Spleen (tissue), 11 donors: ENCODE data around the gene CDC42BPB. TPM values are rescaled to one million over a fixed set of nuclear protein-coding genes. Genes with fewer than 3 reads are reported as not detected.
A peak's percentile ranks its signal among the peaks of the same experiment; 100 is the strongest.

Source experiments
- DNase-seq: peaks from one replicate; pipeline ENCODE4 v3.0.0-alpha.2; 2020
- H3K27ac ChIP-seq, 8 donors: fragments of 200-600 bp; sonication (generic) in 7 of 8; 1 replicate in 4 of 8; 2 replicates in 4 of 8; pipeline versions ENCODE4 v1.5.0 to v1.8.0; 2016 to 2021; ENCODE audit warnings: inconsistent platforms in 4 of 8, mild to moderate bottlenecking in 4 of 8, moderate library complexity in 1 of 8
- H3K27me3 ChIP-seq, 7 donors: fragments of 200-600 bp; sonication (generic) in 6 of 7; replicated peaks in 1 of 7; 1 replicate in 4 of 7; 2 replicates in 3 of 7; pipeline versions ENCODE4 v1.5.0 to v1.8.0; 2016 to 2021; ENCODE audit warnings: inconsistent platforms in 3 of 7, mild to moderate bottlenecking in 1 of 7
- H3K36me3 ChIP-seq, 6 donors: fragments of 200-600 bp; sonication (generic) in 5 of 6; 1 replicate in 4 of 6; 2 replicates in 2 of 6; pipeline versions ENCODE4 v1.5.0 to v1.8.0; 2016 to 2021; ENCODE audit warnings: inconsistent platforms in 2 of 6
- H3K4me1 ChIP-seq, 6 donors: fragments of 200-600 bp; sonication (generic) in 5 of 6; 1 replicate in 3 of 6; 2 replicates in 3 of 6; pipeline versions ENCODE4 v1.5.0 to v1.8.0; 2016 to 2021; ENCODE audit warnings: inconsistent platforms in 3 of 6
- H3K4me3 ChIP-seq, 8 donors: fragments of 200-600 bp; sonication (generic) in 7 of 8; 1 replicate in 4 of 8; 2 replicates in 4 of 8; pipeline versions ENCODE4 v1.5.0 to v1.8.0; 2016 to 2021; ENCODE audit warnings: inconsistent platforms in 4 of 8, mild to moderate bottlenecking in 4 of 8, moderate library complexity in 2 of 8
- H3K9me3 ChIP-seq, 8 donors: fragments of 200-600 bp; sonication (generic) in 7 of 8; 1 replicate in 4 of 8; 2 replicates in 4 of 8; pipeline versions ENCODE4 v1.5.0 to v1.8.0; 2016 to 2021; ENCODE audit warnings: inconsistent platforms in 4 of 8
- CTCF ChIP-seq, 11 experiments: fragments of 200-600 bp in 7 of 11; fragments of 450-650 bp in 4 of 11; sonication (generic) in 4 of 11; IDR thresholded peaks in 8 of 11; conservative IDR thresholded peaks in 3 of 11; 1 replicate in 7 of 11; 2 replicates in 4 of 11; pipeline versions ENCODE4 v1.4.0 to v1.8.0; 2016 to 2021; ENCODE audit warnings: antibody characterized with exemption in 11 of 11, inconsistent platforms in 4 of 11, mild to moderate bottlenecking in 1 of 11
- POLR2A ChIP-seq, 3 donors: fragments of 450-650 bp; IDR thresholded peaks; one replicate each; pipeline ENCODE4 v1.5.1; 2017; ENCODE audit warnings: antibody characterized with exemption in 3 of 3, mild to moderate bottlenecking in 1 of 3
- POLR2AphosphoS5 ChIP-seq, 3 donors: sonication (generic); formaldehyde crosslinking; IDR thresholded peaks; one replicate each; pipeline ENCODE4 v1.5.1; 2017; ENCODE audit warnings: antibody characterized with exemption in 3 of 3
- WGBS, 5 donors: extraction: QIAGEN DNeasy Blood & Tissue Kit in 3 of 5; methylation state at CpG; one replicate each; pipeline versions ENCODE4 v1.1.5 to v1.1.7; 2013 to 2018; 5-methylcytosine and 5-hydroxymethylcytosine counted together
- intact Hi-C: fragments of 100-400 bp; cut with DNase I; formaldehyde crosslinking; loops from one replicate; pipeline ENCODE4 v1.15.0; 2023; ENCODE audit warnings: low total_unique reads
- polyA plus RNA-seq, 3 donors: library from polyadenylated mRNA; stranded (reverse); fragments of 200-250 nt; gene quantifications; one replicate each; pipeline ENCODE4 v1.2.1, GENCODE V29; 2013
- total RNA-seq, 7 donors: library from RNA; depleted of rRNA in 3 of 7; stranded (reverse); fragments of >200 nt in 3 of 7; fragmentation: NEBNext Ultra II Directional in 4 of 7; extraction: Animal tissue kit (Norgen Biotek cat#: 25700) in 4 of 7; gene quantifications; one replicate each; pipeline versions ENCODE4 v1.1.0 to v1.2.1, GENCODE V29; 2016 to 2021
- donor health status: healthy with polysubstance abuse.
- donor health status: DM: no; HTN: no; CAD: no; lungs with moderate emphysema.
- donor health status: DM: no; HTN: no; CAD: no.
- donor health status: Bipolar disorder and iron deficiency.
- donor health status: healthy.
- donor health status: DM: no; HTN: no; CAD: no.
- donor health status: DM: yes; HTN: yes; CAD: no.

The CDC42BPB gene
- total and polyA plus RNA-seq, 10 donors = 6.4 to 94.5 (median 77.8) TPM

- TF ChIP-seq POLR2A (IDR thresholded peaks at IDR 0.05) (no peak), POLR2AphosphoS5 (IDR thresholded peaks at IDR 0.05) (no peak), CTCF (IDR thresholded peaks at IDR 0.05 in 8 of 11, conservative IDR thresholded peaks at IDR 0.05 in 3 of 11) (no peak)
- Histone ChIP-seq H3K36me3 (peaks cover 0 to 13% (median 0%) of the 10 kb centered on the region in 6 donors), H3K27me3 (no peaks in the 10 kb centered on the region), H3K4me3 (no peak overlapping the region), H3K27ac (no peak overlapping the region), H3K9me3 (no peaks in the 10 kb centered on the region), H3K4me1 (peaks cover 13 to 72% (median 45%) of the 10 kb centered on the region in 6 donors)
- WGBS, 5 donors = 59 to 77% (median 72%) methylated on average over 9 of the region's 9 CpGs
- DNase-seq = peak; percentile 67
- intact Hi-C loops = no loop called here
Observed at GRCh38 chr14:103016071-103016470, 41.3 kb downstream of the CDC42BPB start.

- DNase-seq = no peak
- Histone ChIP-seq H3K36me3 (peaks cover 0 to 17% (median 0%) of the 10 kb centered on the region in 6 donors), H3K4me3 (no peak overlapping the region), H3K27ac (no peak overlapping the region), H3K4me1 (peaks cover 13 to 66% (median 42%) of the 10 kb centered on the region in 6 donors), H3K9me3 (no peaks in the 10 kb centered on the region), H3K27me3 (no peaks in the 10 kb centered on the region)
- 84 to 91% (median 85%) methylated on average over 5 of the region's 5 CpGs for WGBS, 5 donors
- intact Hi-C loops = no loop called here
- TF ChIP-seq POLR2A (IDR thresholded peaks at IDR 0.05) (no peak), CTCF (IDR thresholded peaks at IDR 0.05 in 8 of 11, conservative IDR thresholded peaks at IDR 0.05 in 3 of 11) (no peak), POLR2AphosphoS5 (IDR thresholded peaks at IDR 0.05) (no peak)
Observed at GRCh38 chr14:103015426-103015825, 41.9 kb downstream of the CDC42BPB start.

GRCh38 chr14:103014466-103015228, 42.7 kb downstream of the CDC42BPB start:
- intact Hi-C loops = no loop called here
- peaks cover 0 to 22% (median 0%) of the 10 kb centered on the region in 6 donors for H3K36me3 ChIP-seq
- H3K9me3 ChIP-seq = no peaks in the 10 kb centered on the region
- 18 to 28% (median 22%) methylated on average over 11 of the region's 11 CpGs for WGBS, 5 donors
- no peak for TF ChIP-seq POLR2AphosphoS5 (IDR thresholded peaks at IDR 0.05)
- TF ChIP-seq CTCF (IDR thresholded peaks at IDR 0.05 in 8 of 11, conservative IDR thresholded peaks at IDR 0.05 in 3 of 11) = no peak
- TF ChIP-seq POLR2A (IDR thresholded peaks at IDR 0.05) = no peak
- H3K4me3 ChIP-seq = no peak overlapping the region
- no peaks in the 10 kb centered on the region for H3K27me3 ChIP-seq
- peak; percentile 30 for DNase-seq
- peak overlapping the region in 5 of 8 donors; percentile 3 to 47 (median 21) for H3K27ac ChIP-seq
- H3K4me1 ChIP-seq = peaks cover 13 to 58% (median 39%) of the 10 kb centered on the region in 6 donors

GRCh38 chr14:103013028-103013427, 44.3 kb downstream of the CDC42BPB start:
- Histone ChIP-seq H3K4me1 (peaks cover 13 to 53% (median 36%) of the 10 kb centered on the region in 6 donors), H3K36me3 (peaks cover 0 to 32% (median 3%) of the 10 kb centered on the region in 6 donors), H3K27ac (no peak overlapping the region), H3K9me3 (no peaks in the 10 kb centered on the region), H3K27me3 (no peaks in the 10 kb centered on the region), H3K4me3 (no peak overlapping the region)
- 94 to 97% (median 96%) methylated on average over 12 of the region's 12 CpGs for WGBS, 5 donors
- peak; percentile 32 for DNase-seq
- TF ChIP-seq CTCF (IDR thresholded peaks at IDR 0.05 in 8 of 11, conservative IDR thresholded peaks at IDR 0.05 in 3 of 11) (no peak), POLR2A (IDR thresholded peaks at IDR 0.05) (no peak), POLR2AphosphoS5 (IDR thresholded peaks at IDR 0.05) (no peak)
- intact Hi-C loops = no loop called here
